ENCODE measurements around the gene MED16. TPM values are rescaled to one million over a fixed set of nuclear protein-coding genes. Genes with fewer than 3 reads are reported as not detected.
A peak's percentile ranks its signal among the peaks of the same experiment; 100 is the strongest.

MED16 gene
- total and polyA plus RNA-seq, 2 of the 13 experiments (the other 11 are each of a cell fraction or from before 2014, with no cell fraction given), result 13.3 to 14.8 TPM

DNA sequence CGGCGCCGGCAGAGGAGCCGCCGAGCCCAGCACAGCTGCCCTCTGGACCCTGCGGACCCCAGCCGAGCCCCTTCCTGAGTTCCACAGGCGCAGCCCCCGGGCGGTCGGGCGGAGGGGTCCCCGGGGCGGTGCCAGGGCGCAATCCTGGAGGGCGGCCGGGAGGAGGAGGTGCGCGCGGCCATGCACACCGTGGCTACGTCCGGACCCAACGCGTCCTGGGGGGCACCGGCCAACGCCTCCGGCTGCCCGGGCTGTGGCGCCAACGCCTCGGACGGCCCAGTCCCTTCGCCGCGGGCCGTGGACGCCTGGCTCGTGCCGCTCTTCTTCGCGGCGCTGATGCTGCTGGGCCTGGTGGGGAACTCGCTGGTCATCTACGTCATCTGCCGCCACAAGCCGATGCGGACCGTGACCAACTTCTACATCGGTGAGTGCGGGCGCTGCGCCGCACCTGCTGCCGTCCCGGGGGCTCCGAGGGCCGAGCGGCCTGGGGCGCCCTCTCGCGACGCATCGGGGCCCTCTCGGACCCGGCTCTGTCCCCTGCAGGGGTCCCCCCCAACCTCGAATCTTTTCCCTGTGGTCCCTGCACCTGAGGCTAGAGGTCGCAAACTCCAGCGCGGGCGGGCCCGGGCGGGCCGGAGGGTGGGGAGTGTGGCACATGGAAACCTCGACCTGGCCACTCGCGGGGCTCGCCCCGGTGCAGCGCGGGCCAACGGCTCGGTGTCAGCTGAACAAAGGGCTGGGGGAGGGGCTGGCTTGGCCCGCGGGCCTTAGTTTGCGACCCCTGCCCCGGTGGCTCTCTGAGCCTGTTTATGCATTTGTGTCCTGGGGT lies 24.6 kb upstream of the MED16 start, which contains the start of gene KISS1R (continued):
- TF ChIP-seq, protein P1, sequence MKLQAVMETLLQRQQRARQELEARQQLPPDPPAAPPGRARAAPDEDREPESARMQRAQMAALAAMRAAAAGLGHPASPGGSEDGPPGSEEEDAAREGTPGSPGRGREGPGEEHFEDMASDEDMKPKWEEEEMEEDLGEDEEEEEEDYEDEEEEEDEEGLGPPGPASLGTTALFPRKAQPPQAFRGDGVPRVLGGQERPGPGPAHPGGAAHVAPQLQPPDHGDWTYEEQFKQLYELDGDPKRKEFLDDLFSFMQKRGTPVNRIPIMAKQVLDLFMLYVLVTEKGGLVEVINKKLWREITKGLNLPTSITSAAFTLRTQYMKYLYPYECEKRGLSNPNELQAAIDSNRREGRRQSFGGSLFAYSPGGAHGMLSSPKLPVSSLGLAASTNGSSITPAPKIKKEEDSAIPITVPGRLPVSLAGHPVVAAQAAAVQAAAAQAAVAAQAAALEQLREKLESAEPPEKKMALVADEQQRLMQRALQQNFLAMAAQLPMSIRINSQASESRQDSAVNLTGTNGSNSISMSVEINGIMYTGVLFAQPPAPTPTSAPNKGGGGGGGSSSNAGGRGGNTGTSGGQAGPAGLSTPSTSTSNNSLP (IDR thresholded peaks at IDR 0.05; ENCODE audit: low read depth, low read length), result no peak
- TF ChIP-seq PCBP2 (optimal IDR thresholded peaks at IDR 0.05; ENCODE audit: low read depth, low read length, poor library complexity, severe bottlenecking) (no peak), ZNF674 (CRISPR knock-in tag; IDR thresholded peaks at IDR 0.05; ENCODE audit: low read depth) (no peak), ZNF724P (CRISPR knock-in tag; IDR thresholded peaks at IDR 0.05; ENCODE audit: borderline replicate concordance) (peak; percentile 25; the same call in 1 of the 2 replicates), HHEX (CRISPR knock-in tag; IDR thresholded peaks at IDR 0.05) (no peak), PPARG (CRISPR knock-in tag; conservative IDR thresholded peaks at IDR 0.05) (no peak), NFRKB (IDR thresholded peaks at IDR 0.05) (no peak), ZNF382 (CRISPR knock-in tag; IDR thresholded peaks at IDR 0.05; ENCODE audit: borderline replicate concordance) (no peak), CREB1 (IDR thresholded peaks at IDR 0.05) (peak; percentile 87), CREB1 (CRISPR knock-in tag; IDR thresholded peaks at IDR 0.05) (no peak), CREM (IDR thresholded peaks at IDR 0.05) (no peak), CREM (CRISPR knock-in tag; IDR thresholded peaks at IDR 0.05) (no peak), ZNF670 (CRISPR knock-in tag; IDR thresholded peaks at IDR 0.05; ENCODE audit: borderline replicate concordance) (0 out of 2 replicates have a peak, but pooled peaks have one; percentile 13)
- TF ChIP-seq, protein P2, sequence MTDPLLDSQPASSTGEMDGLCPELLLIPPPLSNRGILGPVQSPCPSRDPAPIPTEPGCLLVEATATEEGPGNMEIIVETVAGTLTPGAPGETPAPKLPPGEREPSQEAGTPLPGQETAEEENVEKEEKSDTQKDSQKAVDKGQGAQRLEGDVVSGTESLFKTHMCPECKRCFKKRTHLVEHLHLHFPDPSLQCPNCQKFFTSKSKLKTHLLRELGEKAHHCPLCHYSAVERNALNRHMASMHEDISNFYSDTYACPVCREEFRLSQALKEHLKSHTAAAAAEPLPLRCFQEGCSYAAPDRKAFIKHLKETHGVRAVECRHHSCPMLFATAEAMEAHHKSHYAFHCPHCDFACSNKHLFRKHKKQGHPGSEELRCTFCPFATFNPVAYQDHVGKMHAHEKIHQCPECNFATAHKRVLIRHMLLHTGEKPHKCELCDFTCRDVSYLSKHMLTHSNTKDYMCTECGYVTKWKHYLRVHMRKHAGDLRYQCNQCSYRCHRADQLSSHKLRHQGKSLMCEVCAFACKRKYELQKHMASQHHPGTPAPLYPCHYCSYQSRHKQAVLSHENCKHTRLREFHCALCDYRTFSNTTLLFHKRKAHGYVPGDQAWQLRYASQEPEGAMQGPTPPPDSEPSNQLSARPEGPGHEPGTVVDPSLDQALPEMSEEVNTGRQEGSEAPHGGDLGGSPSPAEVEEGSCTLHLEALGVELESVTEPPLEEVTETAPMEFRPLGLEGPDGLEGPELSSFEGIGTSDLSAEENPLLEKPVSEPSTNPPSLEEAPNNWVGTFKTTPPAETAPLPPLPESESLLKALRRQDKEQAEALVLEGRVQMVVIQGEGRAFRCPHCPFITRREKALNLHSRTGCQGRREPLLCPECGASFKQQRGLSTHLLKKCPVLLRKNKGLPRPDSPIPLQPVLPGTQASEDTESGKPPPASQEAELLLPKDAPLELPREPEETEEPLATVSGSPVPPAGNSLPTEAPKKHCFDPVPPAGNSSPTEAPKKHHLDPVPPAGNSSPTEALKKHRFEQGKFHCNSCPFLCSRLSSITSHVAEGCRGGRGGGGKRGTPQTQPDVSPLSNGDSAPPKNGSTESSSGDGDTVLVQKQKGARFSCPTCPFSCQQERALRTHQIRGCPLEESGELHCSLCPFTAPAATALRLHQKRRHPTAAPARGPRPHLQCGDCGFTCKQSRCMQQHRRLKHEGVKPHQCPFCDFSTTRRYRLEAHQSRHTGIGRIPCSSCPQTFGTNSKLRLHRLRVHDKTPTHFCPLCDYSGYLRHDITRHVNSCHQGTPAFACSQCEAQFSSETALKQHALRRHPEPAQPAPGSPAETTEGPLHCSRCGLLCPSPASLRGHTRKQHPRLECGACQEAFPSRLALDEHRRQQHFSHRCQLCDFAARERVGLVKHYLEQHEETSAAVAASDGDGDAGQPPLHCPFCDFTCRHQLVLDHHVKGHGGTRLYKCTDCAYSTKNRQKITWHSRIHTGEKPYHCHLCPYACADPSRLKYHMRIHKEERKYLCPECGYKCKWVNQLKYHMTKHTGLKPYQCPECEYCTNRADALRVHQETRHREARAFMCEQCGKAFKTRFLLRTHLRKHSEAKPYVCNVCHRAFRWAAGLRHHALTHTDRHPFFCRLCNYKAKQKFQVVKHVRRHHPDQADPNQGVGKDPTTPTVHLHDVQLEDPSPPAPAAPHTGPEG (CRISPR knock-in tag; IDR thresholded peaks at IDR 0.05), result peak; percentile 95
- TF ChIP-seq, protein P3, sequence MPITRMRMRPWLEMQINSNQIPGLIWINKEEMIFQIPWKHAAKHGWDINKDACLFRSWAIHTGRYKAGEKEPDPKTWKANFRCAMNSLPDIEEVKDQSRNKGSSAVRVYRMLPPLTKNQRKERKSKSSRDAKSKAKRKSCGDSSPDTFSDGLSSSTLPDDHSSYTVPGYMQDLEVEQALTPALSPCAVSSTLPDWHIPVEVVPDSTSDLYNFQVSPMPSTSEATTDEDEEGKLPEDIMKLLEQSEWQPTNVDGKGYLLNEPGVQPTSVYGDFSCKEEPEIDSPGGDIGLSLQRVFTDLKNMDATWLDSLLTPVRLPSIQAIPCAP (CRISPR knock-in tag; IDR thresholded peaks at IDR 0.05; ENCODE audit: low read depth), result no peak
- TF ChIP-seq, protein P4, sequence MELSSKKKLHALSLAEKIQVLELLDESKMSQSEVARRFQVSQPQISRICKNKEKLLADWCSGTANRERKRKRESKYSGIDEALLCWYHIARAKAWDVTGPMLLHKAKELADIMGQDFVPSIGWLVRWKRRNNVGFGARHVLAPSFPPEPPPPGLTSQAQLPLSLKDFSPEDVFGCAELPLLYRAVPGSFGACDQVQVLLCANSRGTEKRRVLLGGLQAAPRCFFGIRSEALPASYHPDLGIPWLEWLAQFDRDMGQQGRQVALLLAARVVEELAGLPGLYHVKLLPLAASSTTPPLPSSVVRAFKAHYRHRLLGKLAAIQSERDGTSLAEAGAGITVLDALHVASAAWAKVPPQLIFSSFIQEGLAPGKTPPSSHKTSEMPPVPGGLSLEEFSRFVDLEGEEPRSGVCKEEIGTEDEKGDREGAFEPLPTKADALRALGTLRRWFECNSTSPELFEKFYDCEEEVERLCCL (CRISPR knock-in tag; IDR thresholded peaks at IDR 0.05; ENCODE audit: borderline replicate concordance), result 0 out of 2 replicates have a peak, but pooled peaks have one; percentile 39
- TF ChIP-seq, protein P5, sequence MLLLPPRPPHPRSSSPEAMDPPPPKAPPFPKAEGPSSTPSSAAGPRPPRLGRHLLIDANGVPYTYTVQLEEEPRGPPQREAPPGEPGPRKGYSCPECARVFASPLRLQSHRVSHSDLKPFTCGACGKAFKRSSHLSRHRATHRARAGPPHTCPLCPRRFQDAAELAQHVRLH (CRISPR knock-in tag; IDR thresholded peaks at IDR 0.05; ENCODE audit: borderline replicate concordance, low read depth), result no peak; the same call in 1 of the 2 replicates
- TF ChIP-seq, protein P6, sequence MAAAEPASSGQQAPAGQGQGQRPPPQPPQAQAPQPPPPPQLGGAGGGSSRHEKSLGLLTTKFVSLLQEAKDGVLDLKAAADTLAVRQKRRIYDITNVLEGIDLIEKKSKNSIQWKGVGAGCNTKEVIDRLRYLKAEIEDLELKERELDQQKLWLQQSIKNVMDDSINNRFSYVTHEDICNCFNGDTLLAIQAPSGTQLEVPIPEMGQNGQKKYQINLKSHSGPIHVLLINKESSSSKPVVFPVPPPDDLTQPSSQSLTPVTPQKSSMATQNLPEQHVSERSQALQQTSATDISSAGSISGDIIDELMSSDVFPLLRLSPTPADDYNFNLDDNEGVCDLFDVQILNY (CRISPR knock-in tag; conservative IDR thresholded peaks at IDR 0.05), result no peak; the same call in 1 of the 2 replicates
